Transverse colon (tissue), 3 donors: ENCODE measurements around the gene DHRS12.

ENCODE experiments used
- CTCF ChIP-seq, 5 experiments: fragments of 200-600 bp in 3 of 5; fragments of 450-650 bp in 2 of 5; sonication (generic) in 3 of 5; IDR thresholded peaks; 1 replicate in 2 of 5; 2 replicates in 3 of 5; pipeline ENCODE4 v1.5.1; 2016 to 2017; ENCODE audit warnings: antibody characterized with exemption in 5 of 5, inconsistent platforms in 3 of 5, mild to moderate bottlenecking in 2 of 5, moderate library complexity in 1 of 5
- EP300 ChIP-seq: sonication (generic); formaldehyde crosslinking; IDR thresholded peaks from one replicate; pipeline ENCODE4 v1.6.1; 2017; ENCODE audit warnings: antibody characterized with exemption, low read depth
- POLR2A ChIP-seq: fragments of 450-650 bp; IDR thresholded peaks from one replicate; pipeline ENCODE4 v1.6.1; 2016; ENCODE audit warnings: antibody characterized with exemption, mild to moderate bottlenecking, moderate library complexity

GRCh38 chr13:51767100-51767499 is 36.9 kb downstream of the DHRS12 start:
- TF ChIP-seq EP300 (no peak), POLR2A (no peak), CTCF (IDR thresholded peaks at IDR 0.05) (no peak)
